Activated CD4-positive, alpha-beta T cell treated with anti-CD3 and anti-CD28 coated beads for 24 hours (primary cell): ENCODE data around the gene RASSF8.

ENCODE experiments used
- DNase-seq, 2 donors: peaks; one replicate each; pipeline ENCODE4 v3.0.0-alpha.2; 2020; ENCODE audit warnings: low read depth in 2 of 2

The RASSF8 gene

DNA sequence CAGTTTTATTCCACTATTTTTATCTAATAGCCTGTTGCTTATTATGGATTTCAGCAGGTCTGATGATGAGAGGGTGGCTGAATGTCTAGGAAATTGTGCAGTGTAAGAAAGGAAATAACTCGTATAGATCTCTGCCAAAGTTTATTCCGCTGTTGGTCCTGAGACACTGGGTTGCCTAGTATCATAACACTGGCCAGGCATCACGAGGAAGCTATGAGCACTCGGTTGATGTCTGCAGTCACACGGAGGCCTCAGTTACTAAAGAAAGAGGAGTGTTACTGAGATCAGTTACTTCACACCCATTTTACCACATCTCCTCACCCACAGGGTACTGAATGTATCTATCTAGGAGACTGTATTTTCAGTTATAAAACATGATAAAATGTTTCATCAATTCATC is 144.5 kb downstream of the RASSF8 start:
- DNase-seq: no peak

DNA sequence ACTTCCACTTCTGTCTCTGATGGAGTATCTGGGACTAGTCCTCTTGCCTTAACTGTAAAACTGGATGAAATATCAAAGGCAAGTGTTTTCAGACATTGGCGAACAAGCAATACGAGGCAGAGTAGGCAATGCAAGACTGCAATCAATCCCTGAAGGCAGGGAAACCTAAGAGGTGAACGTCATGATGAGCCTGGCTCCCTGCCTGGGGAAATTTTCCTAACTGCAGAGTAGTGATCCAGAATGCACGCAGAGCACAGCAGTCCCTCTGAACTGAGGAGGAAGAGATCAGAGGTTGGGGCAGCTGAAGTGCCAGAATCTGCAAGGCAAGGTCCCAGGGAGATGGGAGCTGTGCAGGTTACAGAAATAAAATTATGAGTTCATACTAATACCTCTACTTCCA is 147.9 kb downstream of the RASSF8 start:
- DNase-seq: no peak

DNA sequence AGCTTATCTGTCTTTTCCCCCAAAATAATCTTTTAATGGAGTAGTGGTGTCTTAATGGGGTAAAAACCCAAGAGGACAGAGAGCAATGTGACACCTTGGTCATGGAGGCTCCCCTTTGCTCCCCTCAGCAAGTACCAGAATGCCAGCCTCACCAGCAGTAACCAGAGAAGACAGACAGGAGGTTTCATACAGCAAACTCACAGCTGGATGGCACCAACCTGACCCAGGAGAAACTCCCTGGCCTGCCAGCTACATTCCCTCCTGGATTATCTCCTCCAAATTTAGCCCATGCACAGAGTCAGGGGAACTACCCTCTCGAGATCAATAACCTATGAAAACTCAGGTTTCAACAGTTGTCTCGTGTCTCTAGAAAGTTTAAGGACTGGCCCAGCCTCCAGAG is 150.4 kb downstream of the RASSF8 start:
- DNase-seq: no peak

DNA sequence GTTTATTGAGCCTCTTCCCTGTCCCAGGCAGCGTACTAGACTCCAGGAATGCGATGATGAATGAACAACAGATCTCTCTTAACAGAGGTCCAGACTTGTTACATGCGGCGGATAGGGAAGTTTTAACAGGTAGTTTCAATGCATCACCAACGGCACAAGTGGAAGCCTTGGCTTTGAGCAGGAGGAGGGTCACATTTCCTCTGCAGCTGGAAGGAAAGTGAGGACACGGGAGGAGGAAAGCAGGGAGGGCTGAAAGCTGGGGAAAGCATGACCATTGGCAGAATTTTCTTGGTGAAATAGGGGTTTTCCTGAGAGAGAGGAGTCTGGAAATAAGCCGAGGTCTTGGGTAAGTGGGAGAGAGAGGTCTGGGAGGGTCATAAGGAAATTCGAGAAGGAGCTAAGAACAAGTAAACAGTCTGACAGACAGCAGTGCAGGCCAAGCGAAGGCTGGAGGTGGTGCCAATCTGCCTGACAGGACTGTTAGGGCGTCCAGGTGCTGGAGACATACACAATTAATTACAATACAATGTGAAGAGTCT is 150.9 kb downstream of the RASSF8 start:
- no peak for DNase-seq

DNA sequence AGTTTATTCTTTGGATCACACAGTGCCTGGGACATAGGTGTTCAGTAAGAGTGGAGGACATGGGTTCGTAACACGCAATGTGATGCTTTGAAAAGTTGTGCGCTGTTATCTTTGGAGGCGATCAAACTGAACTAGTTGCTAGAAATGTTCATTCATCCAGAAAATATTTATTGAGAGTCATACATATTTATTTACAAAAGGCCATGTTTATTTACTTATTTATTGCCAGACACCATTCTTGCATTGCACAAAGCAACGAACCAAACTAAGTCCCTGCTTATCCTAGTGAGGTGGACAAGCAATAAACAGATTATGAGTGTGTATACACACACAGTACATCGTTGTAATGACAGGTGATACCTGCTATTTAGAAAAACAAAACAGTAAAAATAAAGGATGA is 153.8 kb downstream of the RASSF8 start:
- no peak for DNase-seq

DNA sequence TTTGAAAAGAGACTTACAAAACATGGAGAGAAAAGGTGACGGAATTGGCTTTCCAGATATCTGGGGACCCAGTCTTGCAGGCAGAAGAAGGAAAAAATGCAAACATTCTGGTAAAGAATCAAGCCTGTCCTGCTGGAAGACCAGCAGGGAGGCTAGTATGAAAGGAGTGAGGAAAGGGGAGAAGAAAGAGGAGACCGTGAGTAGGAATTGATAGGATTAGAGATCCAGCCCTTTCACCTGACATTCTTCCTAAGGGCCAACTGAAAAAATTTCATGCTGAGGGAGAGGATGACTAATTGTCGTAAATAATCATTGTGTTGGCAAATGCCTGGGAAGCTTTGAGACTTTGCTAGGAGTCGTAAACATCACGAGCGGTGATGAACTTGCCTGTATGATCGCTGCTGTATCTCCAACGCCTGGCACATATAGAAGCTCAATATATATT is 154.2 kb downstream of the RASSF8 start:
- DNase-seq: no peak

DNA sequence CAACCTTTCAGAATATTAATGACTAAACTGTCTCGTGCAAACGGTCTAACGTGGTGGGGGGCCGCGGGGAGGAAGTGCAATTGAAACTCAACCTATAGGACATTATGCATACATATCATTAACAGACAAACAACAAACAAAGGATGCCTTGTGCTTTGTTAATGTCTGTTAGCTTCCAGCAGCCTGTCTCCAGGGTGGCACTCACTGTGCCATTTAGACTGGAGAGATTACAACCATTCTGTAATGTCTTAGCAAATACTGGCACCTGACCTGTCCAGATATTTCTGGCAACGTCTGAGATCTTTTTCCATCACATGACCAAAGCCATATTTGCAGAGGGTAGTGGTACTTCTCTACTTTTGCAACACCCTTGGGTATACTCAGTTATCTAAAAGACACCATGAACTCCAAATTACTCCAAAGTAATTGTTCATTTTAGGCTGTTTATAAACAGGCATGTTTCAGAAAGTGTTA is 154.7 kb downstream of the RASSF8 start:
- no peak for DNase-seq

DNA sequence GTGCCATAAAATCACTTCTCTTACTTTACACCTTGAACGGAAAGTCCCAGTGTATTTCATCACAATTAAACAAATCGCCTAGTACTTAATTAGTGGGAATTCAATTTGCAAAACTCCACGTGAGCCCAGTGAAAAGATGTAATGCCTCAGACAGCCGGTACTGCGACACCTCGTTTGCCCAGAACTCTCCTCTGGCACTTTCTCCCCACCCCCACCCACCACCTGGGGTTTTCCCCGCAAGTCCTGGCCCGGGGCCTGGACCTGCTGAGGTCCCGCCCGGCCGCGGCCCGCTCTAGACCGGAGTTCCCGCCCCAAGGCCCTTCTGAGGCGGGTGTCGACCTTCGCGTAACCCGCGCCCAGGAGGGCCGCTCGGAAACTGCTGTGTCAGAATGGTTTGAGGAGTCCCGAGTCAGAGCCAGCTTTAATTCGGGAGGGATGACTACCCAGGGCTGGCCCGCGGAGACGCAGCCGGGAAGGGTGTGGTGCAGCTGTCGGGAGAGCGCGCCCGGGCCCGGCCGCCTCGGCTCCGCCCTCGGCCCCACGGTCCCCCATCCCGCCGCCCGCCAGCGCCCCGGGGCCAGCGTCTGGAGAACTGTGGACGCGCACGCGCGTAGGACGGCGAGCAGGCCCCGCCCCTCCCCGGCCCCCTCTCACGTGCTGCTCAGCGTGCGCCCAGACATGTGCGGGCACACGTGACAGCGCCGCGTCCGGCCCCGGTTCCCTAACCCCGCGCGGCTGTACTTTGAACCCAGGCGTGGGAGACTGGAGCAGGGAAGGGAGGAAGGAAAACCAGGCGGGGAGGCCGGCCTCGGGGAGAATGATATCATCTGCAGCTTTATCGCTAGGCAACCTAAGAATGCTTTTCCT is 155.6 kb downstream of the RASSF8 start:
- DNase-seq: peak; percentile 57 to 63

DNA sequence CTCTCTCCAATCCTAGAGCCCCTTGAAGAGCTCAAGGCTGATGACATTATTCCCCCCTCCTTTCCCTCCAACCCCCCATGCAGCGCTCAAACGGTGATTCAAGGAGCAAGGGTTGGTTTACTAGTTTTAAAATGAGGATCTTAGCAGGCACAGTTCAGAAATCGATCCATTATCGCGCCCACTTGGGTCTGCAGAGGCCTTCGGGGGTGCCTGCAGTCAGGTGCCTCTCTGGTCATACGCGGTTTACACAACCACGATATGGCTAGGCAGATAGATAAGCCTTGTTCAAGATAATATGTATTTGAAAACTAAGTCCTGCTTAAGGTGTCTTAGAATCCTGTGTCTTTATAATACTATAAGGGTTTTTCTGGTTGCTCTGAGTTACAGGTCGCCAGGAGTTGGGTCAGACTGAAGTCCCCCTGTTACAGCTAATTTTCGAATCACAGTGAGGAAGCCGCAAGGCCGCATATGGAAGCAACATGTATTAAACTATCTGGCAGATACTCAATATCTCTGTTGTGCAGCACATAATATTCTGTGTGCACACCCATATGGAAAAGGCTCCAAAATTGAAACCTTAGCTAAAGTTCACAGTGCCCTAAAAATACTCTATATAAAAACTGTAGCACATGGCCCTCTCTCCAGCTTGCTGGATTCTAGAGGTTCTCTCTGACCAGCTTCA is 156.4 kb downstream of the RASSF8 start:
- no peak for DNase-seq

DNA sequence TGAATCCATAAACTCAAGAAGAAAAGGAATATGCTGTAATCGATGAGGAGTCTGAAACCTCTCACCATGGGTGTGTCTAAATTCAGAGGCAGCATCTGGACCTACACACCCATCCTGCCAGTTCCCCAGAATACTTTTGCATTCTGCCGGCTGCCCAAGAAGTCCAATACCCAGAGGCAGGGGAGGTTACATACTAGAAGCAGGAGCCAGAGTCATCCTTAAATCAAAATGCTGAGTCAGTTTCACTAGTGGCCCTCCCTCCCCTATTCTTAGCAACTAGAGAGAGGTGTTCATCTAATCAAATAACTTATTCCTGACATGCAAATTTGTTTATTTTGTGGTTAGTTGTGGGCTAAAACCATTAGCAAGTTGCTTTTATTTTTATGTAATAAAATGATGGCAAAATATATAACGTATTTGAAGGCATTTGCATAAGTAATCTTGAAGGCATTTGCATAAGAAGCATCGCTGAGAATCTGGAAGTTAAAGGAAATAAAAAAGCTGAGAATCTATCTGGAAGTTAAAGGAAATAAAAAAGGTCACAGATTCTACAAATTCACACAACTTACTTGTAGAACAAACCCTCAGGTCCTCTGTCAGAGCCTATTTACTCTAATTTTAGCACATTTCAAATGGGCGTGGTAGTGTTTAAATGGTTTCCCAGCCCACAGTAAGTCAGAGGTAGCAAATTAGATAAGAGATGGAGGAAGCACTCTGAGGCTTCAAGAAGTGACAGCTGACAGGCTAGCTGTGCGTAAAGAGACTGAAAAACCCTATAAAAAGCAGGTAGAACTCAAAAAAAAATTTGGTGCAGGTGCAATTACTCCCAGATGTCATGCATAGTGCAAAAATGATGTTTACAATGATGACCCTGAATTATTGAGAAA is 158.6 kb downstream of the RASSF8 start:
- DNase-seq: no peak

DNA sequence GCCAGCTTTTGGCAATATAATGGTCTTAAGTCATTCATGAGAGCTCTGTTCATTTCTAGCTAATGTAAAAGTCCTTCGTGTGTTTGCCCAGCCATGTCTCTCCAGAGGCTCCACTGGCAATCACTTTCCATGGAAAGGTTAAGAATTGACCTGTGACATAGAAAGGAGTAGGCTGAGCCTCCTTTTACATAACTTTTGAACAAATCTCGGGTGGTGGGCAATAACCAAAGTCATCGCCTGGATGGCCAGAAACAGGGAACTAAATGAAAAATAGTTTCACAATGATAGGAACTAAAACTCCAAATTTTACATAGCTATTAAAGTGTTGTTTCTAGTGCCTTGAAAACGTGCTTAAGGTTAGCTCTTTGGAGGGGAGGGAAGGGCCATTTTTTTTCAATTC is 159.8 kb downstream of the RASSF8 start:
- no peak for DNase-seq

DNA sequence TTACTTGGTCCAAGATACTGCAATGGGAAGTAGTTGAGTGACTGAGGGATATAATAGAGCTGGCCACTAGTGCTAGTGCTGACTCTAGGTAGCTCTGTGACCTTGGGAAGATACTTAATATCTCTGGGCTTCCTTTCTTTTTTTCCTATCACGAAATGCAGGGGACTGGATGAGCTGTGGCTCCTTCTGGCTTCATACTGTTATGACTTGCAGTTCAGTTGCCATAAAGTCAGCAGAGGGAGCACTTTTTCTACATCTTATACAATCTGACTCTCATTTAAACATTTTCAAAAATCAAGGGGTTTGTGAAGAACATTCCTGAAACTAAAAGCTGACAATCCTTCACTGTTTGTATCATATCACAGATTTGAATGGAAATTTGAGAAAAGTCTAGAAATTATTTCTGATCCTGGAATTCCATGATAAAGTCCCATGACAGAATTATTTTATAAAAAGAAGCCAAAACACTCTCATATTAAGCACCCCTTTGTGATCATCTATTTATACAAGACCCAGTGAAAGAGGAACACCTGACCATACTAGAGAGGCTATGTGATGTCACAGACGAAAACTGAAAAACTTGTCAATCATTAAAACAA is 161.0 kb downstream of the RASSF8 start:
- DNase-seq: no peak

DNA sequence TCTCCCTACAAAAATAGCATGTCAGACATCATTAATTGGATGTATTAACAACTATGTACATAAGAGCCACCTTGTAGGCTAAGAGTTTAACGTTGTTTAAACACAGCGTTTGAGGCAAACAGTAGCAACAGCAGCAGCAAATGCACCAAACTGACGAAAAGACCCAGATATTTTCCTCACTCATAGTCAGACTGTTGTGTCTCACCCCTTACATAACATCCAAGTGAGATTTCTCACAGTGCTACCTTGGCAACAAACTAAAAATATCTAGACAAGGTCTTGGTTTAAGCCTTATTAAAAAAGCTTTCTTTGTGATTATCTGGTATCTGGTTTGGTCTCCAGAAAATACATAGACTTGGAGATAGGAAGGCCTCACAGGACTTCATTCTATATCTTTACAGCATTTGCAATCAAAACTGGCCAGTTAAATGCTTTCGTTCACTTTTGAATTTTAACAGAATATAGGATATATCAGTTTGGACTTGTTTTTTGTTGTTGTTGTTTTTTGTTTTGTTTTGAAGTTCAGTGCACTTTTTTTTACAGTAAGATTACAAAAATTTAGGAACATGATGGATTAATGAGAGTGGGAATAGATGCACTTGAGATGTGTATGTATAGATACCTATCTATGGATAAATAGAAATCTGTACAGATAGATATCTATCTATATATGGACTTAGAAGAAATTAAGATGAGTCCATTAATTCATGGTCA is 162.2 kb downstream of the RASSF8 start:
- DNase-seq: no peak

DNA sequence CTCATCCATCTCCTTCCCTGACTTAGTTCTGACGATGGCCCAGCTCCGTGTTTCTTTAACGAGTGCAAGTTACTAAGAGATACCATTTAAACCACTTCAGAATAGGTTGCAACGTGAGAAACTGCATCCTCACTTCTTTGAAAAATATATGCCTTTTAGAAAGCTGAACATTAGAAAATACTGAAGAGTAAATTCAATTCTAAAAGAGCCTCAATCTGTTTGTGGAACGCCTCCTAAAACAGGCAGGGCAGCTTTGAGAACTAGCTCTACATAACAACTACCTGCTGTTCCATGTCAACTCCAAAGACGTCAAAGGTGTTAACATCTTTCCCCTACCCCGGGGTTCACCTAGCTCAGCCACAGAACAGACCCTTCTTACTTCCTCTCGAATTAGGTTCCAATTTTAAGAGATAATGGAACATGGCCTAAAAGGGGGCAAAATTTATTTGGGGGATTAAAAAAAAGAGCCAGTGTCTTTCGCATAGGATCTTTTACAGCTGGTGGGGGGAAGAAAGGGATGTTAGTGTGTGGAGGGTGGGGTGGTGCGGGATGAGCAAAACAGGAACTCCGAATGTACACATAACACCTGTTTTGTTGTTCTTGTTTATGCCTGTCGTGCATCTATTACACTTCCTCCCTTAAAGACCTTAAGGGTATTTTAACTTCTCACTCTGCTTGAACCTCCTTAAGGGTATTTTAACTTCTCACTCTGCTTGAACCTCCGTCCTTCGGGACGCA is 163.0 kb downstream of the RASSF8 start:
- DNase-seq: no peak

DNA sequence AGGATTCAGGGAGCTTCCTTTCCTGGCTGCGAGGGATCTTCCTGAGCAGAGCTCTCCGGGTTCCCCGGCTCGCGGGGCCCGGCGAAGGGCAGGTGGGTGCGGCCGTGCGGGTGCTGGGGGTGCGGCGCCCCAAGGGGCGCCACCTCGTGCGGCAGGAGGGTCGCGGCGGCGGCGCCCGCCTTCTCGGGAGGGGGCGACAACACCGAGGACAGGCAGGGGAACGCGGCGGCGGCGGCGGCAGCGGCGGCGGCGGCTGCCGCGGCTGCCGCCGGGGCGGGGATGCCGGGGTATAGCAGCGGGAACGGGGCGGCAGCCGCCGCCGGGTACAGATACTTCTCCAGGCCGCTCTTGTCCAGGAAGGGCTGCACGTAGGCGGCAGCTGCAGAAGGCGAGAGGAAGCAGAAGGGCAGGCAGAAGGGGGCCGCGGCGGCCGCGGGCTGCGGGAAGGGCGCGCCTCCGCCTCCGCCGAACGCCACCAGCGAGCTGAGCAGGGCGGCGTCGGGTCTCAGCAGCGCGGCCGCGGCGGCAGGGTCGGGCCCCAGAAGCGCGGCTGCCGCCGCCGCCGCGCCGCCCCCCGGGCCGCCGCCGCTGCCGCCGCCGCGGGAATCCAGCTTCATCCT is 163.7 kb downstream of the RASSF8 start:
- no peak for DNase-seq

DNA sequence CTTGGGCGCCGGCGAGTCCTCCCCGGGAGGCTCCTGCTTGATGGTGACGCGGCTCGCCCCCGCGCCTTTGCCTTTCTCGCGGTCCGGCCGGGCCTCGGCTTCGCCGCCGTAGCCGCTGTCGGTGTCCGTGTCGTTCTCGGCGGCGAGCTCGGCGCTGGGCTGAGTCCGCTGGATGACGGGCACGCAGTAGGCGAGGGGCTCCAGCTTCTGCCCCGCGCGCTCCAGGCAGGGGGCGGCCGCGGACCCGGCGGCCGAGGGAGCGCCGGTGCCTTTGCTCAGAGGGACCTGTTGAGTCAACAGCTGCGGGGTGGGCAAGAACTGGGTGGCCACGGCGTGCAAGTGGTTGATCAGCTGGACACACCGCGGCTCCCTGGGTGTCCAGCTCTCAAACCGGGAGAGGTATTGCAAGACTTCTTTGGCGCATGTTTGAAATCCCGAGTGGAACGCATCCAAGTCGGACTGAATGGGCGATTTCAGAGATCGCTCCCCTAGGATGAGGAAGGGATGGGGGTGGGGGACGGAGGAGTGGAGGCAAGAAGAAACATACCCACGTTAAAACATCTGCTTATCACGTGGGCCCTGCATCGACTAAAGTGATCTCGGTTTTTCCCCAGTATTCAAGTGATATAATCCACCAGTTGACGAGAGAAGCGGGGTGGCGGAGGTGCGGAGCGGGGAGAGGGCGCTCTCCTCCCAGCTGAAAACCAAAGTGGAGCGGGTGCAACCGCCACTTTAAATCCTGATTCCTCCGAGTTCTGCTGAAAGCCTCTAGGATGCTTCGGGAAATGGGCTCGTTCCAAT is 164.4 kb downstream of the RASSF8 start:
- no peak for DNase-seq

DNA sequence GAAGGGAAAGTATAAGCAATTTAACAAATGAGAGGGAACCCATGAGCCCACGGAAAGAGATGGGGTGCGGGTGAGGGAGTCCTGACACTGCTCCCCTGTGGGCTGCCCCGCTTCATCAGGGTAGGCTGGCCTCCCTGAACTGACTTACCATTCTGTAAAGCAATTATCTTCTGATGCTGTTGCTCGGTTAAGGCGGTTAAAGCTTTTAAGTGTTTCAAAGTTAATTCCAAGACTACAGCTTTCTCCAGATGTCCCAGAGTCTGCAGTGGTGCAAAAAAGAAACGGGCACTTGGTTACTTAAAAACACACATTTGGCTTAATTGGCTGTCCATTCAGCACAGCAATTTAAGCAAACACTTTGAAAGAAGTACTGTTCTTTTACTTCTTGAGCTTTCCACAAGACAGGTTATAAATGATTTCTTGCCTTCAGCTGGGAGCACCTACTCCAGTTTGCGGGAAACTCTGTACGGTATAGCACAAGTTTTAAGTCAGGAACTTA is 165.0 kb downstream of the RASSF8 start:
- DNase-seq: no peak
